HT-29 (cell line): Measurements from ENCODE around the gene CHST1. TPM values are rescaled to one million over a fixed set of nuclear protein-coding genes. Genes with fewer than 3 reads are reported as not detected.

Experiments used
- DNase-seq: peaks from one replicate; pipeline ENCODE4 v3.0.0-alpha.2; 2015; ENCODE audit warnings: low spot score
- total RNA-seq: library from RNA; depleted of rRNA; stranded (reverse); fragments of >200 nt; shearing (Covaris generic); gene quantifications from 2 replicates; pipeline ENCODE4 v1.2.3, GENCODE V29; 2014; rRNA removed

The CHST1 gene, protein sequence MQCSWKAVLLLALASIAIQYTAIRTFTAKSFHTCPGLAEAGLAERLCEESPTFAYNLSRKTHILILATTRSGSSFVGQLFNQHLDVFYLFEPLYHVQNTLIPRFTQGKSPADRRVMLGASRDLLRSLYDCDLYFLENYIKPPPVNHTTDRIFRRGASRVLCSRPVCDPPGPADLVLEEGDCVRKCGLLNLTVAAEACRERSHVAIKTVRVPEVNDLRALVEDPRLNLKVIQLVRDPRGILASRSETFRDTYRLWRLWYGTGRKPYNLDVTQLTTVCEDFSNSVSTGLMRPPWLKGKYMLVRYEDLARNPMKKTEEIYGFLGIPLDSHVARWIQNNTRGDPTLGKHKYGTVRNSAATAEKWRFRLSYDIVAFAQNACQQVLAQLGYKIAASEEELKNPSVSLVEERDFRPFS
- total RNA-seq = not detected in 2 replicates

DNA sequence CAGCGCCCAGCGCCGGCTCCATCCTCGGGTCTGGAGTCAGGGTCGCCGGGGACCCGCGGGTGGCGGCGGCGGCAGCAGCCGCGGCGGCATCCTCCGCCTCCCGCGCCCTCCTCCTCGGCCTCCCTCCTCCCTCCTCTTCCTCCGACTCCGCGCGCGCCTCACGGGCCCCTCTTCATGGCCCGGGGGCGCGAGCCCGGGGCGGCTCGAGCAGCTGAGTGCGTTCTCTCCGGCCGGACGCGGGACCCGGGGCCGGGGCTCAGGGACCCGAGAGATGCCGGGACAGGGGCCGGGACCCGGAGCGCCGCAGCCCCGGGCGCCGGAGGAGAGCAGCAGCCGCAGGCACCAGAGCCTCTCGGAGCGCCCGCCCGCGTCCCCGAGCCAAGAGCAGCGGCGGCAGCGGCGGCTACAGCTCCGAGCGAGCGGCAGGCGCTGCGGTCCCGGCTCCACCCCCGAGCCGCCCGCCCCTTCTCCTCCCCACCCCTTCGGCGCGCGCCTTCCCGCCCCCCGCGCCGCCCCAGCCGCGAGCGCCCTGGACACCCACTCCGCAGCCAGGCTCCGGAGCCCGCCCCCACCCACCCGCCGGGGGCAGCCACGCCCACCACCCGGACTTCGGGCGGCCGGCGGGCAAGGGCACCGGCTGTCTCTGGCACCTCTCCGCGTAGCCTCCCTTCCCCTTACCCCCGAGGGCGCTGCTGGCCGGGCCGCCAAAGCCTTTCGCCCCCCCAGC, at the start of gene CHST1:
Gene CHST1 (minus strand): TSS at position 417 of the 727 bp plus-strand sequence. CDS start 14,699 bp downstream, outside the sequence.
- no peak for DNase-seq

DNA sequence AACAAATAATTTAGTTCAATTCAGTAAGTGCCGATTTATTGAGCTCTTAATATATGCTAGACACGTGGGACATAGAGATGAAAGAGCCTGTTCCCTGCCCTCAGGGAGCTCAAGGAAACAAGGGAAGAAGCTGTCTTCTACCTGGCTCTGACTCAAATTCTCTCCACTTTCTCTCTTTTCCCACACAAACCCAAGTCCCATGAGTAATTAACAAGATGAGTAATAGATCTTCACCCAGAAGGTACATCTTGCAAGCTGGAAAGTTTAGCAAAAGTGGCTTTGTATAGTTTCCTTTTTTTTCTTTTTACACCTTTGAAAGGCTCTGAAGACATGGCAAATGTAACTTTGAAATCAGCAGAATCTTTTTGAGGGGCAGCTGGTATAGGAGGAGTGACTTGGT, 48.2 kb upstream of the CHST1 start:
- no peak for DNase-seq

DNA sequence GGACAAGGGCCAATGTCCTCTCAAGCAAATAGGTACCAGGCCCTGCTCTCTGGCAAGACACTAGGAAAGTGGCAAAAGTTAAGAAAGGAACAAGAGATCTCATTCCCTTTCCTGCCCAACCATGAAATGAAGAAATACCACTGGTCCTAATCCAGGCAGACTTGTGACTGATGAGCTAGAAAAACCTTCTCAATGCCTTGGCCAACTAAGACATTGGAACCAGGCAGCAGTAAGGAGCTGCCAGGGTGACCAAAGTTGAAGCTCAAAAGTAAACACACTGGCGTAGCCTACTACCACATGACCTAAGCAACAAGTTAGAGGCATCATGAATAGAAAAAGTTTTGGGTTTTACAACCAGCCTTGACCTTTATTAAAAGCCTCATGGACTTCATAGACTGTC, 45.1 kb upstream of the CHST1 start:
- no peak for DNase-seq

DNA sequence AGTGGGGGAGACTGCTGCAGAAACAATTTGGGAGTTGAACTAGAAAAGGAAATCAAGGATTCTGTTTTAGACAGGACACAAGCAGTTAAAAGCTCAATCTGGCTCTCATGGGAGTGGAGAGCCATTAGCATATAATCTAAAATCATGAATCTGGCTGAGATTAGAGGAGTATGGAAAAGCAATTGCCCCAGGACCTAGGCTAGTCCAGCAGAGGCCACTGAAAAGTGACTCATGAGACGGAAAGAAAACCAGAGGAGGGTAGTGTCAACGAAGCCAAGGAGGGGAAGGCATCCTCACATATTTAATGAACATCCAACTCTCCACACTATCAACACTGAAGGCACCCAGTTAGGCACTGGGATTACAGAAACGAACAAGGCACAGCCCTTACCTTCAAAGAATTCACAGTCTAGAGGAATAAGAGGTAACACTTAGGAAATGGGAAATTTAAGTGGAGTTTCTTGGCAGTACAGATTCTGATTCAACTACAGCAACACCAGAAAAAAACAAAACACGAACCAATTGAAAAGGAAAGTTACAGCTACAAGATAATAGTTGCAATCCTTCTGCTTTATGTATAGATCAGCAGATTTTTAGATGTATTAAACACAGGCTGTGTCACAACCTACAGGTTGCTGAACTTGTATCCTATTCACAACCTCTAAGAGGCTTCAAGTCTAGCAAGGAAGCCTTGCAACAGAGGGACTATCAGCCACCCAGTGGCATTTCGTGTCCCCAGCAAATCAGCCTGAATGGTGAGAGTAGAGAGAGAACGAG, 43.7 kb upstream of the CHST1 start:
- DNase-seq = no peak

DNA sequence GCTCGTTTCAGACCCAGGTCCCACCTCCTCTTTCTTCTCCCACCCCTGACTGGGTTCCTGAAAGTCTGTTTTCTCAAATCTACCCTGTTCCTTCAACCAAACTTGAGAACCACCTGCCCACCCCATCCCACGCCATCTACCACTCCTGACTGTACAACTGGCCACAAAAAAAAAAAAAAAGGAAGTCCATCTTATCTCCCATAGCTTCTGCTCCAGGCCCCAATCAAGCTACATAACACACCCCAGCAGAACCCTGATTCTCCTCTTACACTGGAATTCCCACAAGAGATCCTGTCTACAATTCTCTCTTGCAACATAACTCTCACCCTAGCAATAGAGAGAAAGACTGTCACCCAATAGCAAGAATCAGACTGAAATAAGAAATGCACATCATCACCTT, 39.2 kb upstream of the CHST1 start:
- DNase-seq = no peak

DNA sequence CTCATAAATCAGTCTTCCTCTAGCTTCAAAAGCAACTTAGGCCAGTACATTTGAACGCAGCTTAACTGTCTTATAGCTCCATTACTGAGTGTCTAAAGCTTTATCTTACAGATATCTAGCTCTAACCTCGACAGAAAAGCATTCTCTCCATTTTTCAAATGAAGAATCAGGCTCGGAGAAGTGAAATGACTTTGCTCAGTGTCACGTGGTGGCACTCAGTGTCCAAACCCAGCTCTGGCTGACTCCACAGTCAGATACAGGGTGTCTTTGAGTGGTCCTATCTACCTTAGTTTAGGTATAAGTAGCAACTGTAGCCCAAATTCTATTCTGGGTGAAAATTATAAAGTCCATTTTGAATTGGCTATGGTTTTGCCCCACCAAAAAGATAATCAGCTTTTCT, 38.7 kb upstream of the CHST1 start:
- DNase-seq = no peak

DNA sequence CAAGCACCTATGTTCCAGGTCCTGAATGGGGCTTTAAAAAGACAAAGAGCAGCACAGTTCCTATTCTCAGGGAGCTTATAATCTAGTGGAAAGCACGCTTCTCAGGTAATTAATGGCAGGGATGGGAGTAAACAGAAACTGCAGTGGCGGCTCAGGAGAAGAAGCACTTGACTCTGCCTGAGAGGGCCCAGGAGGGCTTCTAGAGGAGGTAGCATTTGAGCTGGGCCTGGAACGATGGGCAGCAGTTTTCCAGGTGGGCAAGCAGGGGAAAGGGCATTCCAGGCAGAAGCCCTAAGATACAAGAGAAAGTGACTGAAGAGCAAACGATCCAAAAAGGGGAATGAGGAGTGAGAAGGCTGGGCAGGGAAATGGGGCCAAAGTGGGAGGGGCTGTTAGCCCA, 37.1 kb upstream of the CHST1 start:
- no peak for DNase-seq

DNA sequence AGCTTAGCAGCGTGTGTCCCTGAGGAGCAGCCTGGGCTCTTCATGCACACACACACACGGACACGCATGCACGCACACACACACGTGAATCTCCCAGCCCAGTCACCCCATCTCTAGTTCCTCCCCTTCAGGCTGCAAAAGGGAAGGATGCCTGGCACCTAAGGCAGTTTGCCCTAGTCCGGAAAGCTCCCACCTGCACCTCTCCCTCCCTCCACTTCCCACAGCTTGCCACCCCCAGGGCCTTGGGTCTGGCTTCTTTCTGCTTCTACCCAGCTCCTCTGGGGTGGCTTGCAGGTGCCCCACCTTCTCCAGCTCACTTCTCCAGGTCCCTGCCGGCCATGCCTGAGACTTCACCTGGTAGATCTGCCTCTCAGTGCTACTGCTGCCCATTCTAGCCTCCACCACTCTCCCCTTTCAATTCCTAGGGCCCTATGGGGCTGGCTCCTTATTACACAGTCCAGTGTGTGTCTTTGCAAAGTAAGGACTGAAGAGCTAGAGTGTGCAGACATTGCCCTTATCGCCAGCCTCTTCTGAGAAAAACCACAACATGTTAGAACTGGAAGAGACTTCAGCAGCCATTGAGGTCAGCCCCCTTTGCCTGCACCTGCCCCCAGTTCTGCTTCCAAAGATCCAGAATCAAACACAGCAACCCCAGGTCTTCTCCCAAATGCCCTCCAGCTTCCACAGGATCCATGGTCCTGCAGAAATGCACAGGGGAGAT, 33.5 kb upstream of the CHST1 start:
- DNase-seq = no peak

DNA sequence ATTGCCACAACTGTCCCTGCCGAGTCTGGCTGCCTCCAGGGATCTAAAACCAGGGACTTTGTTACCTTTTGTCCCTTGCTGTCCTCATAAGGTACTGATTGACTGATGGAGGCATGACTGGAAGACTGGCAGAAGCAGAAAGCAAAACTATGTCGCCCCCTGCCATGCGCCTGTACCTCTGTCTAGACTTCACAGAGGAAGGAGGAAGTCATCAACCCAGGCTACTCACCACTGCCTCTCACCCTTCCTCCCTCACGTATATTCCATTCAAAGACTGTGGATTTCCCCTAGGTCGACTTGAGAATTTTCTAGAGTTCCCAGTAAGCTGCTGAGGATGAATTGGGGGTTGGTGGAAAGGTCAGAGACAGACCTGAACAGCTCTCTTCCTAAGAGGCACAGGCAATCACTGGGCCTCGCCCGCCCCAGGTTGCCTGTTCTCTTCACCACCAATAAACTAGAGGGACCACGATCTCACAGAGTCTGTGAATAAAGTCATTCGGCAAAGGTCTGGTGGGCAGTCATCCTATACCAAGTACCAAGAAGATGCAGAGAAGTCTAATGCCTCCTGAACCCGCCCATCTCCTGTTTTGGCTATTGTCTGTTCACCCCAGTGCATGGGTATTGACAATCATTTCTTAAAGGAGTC, 27.5 kb upstream of the CHST1 start:
- no peak for DNase-seq

DNA sequence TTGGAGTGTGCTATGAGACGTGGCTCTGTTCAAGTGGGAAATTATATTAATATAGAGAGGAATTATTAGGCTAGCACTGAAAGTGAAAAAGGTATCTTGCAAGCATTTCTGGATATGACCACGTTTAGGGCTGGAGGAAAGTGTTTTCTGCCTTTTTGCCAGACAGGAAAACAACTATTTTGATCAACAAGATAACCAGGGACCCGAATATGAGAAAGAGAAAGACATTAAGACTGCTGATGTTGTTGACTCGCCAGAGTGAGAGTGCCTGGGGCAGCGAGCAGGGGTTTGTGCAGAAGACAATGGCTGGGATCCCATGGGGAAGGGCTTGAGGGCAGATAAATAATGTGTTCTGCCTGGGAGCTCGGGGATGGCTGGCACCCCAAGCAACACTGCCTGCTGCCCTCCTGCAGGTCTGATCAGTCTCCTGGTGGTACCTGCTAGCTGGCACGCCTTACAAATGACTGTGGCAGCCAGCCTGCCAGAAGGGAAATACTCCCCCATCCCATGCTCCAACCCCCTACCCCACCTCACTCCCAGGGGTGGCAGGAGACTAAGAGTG, 23.1 kb upstream of the CHST1 start:
- no peak for DNase-seq

DNA sequence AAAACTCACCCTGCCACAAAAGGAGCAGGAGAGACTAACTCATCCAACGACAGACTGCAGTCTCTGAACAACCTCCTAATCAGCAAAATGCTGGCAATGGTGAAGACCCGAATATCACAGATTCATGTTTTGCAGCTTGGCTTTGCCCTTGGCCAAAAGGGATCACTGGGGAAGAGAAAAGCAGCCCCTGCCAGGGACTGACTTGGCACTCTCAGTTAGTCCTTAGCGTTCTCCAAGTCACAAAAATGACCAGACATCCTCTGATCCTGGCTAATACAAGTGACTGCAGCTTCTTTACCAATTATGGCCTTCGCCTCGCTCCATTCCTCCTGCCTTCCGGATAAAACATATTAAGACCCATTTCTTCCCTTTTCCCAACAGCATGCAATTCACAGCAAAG, 22.4 kb upstream of the CHST1 start:
- DNase-seq = no peak

DNA sequence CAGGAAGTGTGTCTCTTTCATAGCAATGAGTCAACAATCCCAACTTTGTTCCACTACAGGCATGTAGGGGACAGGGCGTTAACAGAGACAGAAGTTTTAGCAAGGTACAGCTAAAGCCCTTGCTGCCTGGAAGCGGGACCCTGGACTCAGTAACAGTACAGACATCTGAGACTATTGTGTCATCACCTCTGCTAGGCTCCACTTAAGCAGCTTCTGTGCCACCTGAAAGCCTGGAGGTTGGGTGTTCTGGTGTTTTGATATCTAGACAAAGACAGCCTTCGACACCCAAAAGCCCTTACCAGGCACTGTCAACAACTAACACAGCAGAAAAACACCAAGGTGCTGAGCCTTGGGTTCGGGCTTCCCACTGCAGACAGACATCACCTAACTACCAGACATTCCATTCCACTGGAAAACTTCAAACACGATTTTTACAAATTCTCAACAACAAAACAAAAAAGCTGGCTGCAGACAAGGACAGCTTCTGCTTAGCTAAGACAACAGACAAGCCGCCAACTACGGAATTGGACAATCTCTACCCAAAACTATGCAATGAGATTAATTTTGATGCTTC, 20.6 kb upstream of the CHST1 start:
- DNase-seq = no peak

DNA sequence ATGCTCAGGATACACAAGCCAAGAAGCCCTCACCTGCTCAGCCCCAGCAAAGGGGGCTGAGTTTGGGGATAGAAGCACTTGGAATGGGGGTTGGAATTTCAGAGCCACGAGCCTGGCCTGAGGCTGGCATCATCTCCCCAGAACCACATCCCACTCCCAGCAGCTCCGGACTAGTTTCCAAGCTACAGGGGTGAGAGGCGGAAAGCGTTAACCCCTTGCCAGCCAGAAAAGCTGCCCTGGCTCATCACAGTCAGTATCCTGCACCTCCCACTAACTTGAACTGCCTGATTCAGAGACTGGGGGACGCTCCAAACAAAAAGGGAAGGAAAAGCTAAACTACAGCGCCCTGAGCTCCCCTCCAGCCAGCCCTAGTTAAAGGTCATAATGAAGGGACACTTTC, 19.0 kb upstream of the CHST1 start:
- DNase-seq = no peak

DNA sequence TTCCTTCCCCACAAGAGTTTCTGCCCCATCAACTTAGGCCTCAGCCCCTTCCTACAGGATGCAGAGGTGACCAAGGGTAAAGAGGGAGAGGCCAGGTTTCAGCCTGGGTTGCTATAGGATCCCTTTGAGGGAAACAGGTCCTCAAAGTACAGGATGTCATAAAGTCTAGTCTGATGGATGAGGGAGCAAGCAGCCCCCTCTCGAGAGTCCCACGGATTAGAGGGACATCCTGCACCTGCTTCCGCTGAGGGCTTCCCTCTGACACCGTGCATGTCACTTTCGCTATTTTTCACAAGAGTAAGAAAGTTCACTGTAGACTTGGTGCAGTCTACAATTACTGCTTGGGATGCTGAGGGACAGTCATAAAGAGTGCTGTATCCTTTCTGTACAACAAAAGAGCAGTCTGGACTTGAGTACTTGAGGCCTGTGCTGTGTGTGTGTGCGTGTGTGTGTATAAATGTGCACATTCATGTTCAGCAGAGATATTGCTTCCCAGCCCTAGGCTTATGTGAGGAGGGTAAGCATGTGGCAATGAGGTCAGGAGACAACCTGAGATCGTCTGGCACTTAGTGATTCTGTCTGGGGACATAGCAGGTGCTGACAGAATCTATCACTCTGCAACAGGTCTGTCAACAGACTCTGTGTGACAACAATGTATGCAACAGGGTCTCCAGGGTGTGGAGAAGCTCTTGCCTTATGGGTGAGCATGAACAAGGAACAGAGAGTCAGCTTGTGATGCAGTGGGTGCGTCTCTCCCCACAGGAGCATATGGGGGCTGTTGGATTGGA, 18.0 kb upstream of the CHST1 start:
- no peak for DNase-seq

DNA sequence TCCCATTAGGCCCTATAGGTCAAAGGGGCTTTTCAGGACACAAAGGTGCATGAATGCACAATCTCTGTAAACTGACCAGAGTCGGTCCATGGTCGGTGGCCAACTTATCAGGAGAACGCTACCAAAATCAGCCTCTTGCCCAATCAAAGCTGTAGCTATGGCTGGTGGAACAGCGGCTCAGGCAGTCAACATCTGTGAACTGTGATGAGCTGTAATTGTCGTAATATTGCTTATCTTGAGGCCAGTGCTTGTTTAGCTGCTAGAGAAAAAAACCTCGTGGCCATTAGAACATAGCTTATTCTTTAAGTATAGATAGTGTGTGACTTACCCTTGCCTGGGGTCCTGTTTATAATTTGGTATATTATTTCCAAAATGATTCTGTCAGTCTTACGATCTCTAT, 14.4 kb upstream of the CHST1 start:
- no peak for DNase-seq

DNA sequence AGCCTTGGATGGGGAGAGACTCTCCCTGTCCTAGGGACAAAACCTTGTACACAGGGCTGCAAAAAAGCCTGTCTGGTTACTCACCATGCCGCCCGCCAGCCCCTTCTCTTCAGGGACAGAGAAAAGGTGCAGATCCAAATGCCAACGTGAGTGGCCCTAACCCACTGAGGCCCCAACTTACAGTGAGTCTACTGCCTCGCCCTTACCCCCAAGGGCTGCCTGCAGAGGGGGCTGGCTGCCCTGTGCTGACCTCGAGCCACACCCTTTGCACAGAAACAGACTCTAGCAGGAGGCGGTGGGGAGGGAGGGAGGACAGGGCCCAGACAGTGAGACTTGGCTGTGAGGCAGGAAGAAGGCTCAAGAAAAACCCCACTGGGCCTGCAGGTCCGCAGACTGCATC, 13.6 kb upstream of the CHST1 start:
- no peak for DNase-seq

DNA sequence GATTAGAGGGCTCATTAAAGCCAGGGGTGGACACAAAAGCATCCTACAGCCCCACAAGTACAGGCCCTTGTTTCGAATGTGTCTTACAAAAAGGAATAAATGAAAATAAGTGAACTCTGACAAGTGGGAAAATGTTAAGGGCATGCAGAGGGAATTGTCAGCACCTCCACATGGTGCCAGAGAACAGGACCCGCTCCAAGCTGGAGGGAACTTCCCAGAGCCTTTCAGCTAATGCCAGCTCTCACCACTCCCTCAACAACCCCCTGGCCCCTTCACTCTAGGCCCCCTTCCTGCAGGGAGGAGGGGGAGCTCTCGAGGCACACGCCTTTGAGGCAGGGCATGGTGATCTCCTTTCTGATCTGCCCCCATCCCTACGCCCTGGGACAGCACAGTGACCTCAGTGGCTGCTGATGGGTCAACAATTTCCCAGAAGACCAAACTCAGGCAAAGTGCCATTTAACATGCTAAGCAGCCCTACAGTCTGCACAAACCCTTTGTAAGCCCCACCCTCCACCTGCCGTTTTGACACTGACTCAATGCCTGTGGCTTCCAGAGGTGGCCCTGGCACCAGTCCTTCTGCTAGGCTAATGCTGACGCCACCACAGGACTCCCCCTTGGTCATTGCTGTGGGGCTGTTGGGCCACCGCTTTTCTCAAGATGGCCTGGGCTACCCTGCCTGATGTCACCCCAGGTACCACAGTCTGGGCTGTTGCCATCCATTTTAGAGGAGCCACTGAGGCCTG, 12.5 kb upstream of the CHST1 start:
- DNase-seq = no peak

DNA sequence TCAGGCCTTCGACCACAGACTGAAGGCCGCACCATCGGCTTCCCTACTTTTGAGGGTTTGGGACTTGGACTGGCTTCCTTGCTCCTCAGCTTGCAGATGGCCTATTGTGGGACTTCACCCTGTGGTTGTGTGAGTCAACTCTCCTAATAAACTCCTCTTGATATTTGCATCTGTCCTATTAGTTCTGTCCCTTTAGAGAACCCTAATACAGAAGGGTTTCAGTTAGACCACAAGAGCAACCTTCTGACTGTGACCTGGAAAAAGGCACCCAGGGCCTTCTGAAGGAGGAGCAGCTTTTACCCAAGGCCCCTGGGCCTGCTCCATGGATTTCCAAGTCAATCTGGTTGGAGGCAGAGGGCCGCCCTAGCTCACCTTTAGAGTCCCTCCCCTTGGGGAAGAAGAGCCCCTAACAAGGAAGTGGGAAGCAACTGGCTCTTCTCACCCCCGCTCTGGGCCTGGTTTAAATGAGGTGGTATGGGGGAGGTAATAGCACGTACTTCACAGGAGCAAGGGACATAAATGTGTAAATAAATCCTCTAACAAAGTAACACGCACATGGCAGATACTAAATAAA, 11.2 kb upstream of the CHST1 start:
- DNase-seq = no peak

DNA sequence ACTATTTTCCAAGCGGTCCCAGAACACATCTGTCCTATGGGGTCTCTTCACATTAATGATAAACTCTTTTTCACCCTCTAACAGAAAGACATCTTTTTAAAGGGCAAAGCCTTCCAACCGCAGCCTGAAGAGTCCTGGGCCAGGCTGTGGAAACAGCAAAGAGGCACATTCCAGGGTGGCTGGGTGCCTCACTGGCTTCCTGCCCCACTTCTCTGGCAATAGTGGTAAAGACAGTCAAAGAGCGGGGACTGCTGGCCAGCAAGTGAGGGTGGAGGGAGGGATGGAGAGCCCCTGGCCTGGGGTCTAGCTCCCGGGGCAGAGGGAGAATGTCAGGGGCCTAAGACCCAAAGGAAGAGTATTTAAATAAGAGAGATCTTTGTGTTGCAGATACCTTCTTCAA, 10.2 kb upstream of the CHST1 start:
- no peak for DNase-seq
